SIG-M5 (cell line): ENCODE measurements around the gene DHX58.
"Not testable (repeated sequence)": the region's sequence is repeated elsewhere in the genome, so short reads cannot be mapped to it uniquely, and the experiment has no call there.

Experiments
- DNase-seq: peaks from one replicate; lab custom pipeline; 2025; lab: John Stamatoyannopoulos, UW

The DHX58 gene

GRCh38 chr17:42112552-42113176 is at the start of gene DHX58:
DHX58 (minus strand) TSS chr17:42112714; CDS start chr17:42111892, 822 bp downstream.
- DNase-seq: peak; percentile 80

GRCh38 chr17:42160531-42160910 is 48.0 kb upstream of the DHX58 start:
- no peak for DNase-seq

- DNase-seq: no peak
These were observed 47.4 kb upstream of the DHX58 start for GRCh38 chr17:42159796-42160530.

GRCh38 chr17:42155614-42156045 is 43.1 kb upstream of the DHX58 start:
- DNase-seq: no peak

- DNase-seq: no peak
These were observed 41.6 kb upstream of the DHX58 start for GRCh38 chr17:42153919-42154742.

- no peak for DNase-seq
These were observed 34.5 kb upstream of the DHX58 start for GRCh38 chr17:42146911-42147607.

- not testable (repeated sequence) for DNase-seq
These were observed 30.6 kb upstream of the DHX58 start for GRCh38 chr17:42143138-42143537.

- DNase-seq: no peak
These were observed 29.9 kb upstream of the DHX58 start for GRCh38 chr17:42142371-42142896.

GRCh38 chr17:42141382-42141781 is 28.9 kb upstream of the DHX58 start:
- DNase-seq: no peak

- not testable (repeated sequence) for DNase-seq
These were observed 28.2 kb upstream of the DHX58 start for GRCh38 chr17:42140690-42141089.

- no peak for DNase-seq
These were observed 26.4 kb upstream of the DHX58 start for GRCh38 chr17:42138749-42139492.

- DNase-seq: no peak
These were observed 24.1 kb upstream of the DHX58 start for GRCh38 chr17:42136654-42137051.

GRCh38 chr17:42135664-42136653 is 23.4 kb upstream of the DHX58 start:
- DNase-seq: no peak

GRCh38 chr17:42135151-42135550 is 22.6 kb upstream of the DHX58 start:
- no peak for DNase-seq

GRCh38 chr17:42133461-42134041 is 21.0 kb upstream of the DHX58 start:
- DNase-seq: no peak

- no peak for DNase-seq
These were observed 20.4 kb upstream of the DHX58 start for GRCh38 chr17:42132941-42133340.

- DNase-seq: no peak
These were observed 19.5 kb upstream of the DHX58 start for GRCh38 chr17:42131981-42132432.

GRCh38 chr17:42131232-42131631 is 18.7 kb upstream of the DHX58 start:
- DNase-seq: no peak

- DNase-seq: no peak
These were observed 17.9 kb upstream of the DHX58 start for GRCh38 chr17:42130310-42130936.
